Renal cortex interstitium (tissue), 11 donors: ENCODE measurements around the gene ACSL3. TPM values are rescaled to one million over a fixed set of nuclear protein-coding genes. Genes with fewer than 3 reads are reported as not detected.
"Not testable (repeated sequence)": the region's sequence is repeated elsewhere in the genome, so short reads cannot be mapped to it uniquely, and the experiment has no call there.

Source experiments
- DNase-seq, 11 donors: peaks; one replicate each; pipeline ENCODE4 v3.0.0-alpha.2; 2013; ENCODE audit warnings: low read depth in 9 of 11, low spot score in 4 of 11; ENCODE audit errors: extremely low read depth in 1 of 11
- polyA plus RNA-seq, 3 donors: library from polyadenylated mRNA; unstranded; fragments of 120-200 nt; gene quantifications; one replicate each; pipeline ENCODE4 v1.2.1, GENCODE V29; 2013; ENCODE audit not compliant: insufficient read length in 3 of 3

ACSL3 gene
- polyA plus RNA-seq, 3 donors: 64.4 to 82.1 (median 70.0) TPM

DNA sequence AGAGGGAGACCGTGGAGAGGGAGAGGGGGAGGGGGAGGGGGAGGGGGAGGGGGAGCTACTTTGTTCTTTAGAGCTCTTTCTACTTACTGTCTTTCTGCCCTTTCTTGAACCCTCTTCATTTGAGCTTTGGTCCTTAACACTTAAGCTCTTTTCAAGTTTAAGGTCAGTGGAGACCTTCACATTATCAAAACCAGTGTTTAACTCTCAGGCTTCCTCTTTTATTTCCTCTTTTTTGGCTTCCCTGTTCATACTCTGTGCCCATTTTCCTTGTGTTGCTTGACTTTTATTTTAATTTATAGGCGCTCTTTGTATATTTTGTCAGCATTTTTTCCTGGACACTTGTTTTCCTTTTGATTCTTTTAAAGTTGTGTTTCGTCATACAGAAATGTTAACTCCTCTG is 37.1 kb downstream of the ACSL3 start:
- no peak for DNase-seq

DNA sequence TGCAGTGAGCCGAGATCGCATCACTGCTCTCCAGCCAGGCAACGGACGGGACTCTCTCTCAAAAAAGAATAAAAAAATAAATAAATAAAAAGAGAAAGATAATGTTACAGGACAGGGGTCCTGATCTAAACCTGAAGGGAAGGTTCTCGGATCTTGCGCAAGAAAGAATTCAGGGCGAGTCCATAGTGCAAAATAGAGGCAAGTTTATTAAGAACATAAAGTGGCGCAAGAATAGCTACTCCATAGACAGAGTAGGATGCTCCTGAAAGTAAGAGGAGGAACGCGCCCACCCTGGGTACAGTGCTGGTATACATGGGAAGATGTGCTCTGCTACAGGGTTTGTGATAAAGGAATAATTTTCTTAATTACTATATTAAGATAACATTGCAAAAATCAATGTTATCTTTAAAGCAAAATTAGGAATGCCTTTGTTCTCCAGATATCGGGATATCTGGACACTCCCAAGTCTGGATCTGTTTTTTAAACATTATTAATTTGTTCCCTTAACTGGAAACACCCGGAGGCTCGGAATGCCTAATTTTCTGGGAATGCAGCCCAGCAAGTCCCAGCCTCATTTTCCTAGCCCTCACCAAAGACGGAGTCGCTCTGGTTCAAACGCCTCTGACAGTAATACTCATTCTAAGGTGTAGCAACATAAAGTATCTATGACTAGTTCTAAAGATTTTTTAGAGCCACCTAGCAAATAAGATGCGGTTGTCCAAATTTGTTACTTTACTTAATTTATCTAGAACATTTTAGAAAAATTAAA is 38.8 kb downstream of the ACSL3 start:
- DNase-seq: no peak

DNA sequence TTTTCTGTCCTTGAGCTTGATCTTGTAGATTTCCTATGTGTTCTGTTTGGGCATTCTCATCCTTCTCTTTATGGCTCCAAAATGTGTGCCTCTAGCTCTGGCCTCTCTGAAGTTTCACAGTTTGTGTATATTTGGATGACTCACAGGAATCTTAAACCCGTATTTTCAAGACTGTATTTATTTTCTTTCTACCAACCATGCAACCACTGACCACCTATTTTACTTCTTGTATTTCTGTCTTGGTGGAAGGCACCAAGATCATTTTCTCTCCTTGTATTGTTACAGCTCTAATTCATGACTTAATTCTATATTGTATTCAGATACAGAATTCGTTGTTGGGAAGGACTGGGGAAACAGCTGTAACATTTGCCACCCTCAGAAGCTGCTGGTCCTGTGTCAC is 39.5 kb downstream of the ACSL3 start:
- DNase-seq: no peak

DNA sequence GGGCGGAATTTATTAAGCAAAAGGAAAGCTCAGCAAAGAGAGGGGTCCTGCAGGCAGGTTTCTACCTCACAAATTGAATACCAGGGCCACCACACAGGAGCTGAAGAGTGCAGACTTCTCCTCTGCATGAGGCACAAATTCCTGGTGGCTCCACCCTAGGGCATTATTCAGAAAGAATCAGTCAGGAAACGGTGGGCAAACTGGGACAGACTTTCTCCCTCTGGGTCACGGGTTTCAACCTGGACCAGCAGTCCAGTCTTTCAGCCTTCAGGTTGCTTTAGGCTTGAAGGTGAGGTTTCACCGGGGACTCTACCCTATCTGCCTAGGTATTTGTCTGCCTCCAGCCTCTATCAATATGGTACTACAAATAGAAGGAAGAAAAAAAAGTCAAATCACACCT is 41.8 kb downstream of the ACSL3 start:
- no peak for DNase-seq

DNA sequence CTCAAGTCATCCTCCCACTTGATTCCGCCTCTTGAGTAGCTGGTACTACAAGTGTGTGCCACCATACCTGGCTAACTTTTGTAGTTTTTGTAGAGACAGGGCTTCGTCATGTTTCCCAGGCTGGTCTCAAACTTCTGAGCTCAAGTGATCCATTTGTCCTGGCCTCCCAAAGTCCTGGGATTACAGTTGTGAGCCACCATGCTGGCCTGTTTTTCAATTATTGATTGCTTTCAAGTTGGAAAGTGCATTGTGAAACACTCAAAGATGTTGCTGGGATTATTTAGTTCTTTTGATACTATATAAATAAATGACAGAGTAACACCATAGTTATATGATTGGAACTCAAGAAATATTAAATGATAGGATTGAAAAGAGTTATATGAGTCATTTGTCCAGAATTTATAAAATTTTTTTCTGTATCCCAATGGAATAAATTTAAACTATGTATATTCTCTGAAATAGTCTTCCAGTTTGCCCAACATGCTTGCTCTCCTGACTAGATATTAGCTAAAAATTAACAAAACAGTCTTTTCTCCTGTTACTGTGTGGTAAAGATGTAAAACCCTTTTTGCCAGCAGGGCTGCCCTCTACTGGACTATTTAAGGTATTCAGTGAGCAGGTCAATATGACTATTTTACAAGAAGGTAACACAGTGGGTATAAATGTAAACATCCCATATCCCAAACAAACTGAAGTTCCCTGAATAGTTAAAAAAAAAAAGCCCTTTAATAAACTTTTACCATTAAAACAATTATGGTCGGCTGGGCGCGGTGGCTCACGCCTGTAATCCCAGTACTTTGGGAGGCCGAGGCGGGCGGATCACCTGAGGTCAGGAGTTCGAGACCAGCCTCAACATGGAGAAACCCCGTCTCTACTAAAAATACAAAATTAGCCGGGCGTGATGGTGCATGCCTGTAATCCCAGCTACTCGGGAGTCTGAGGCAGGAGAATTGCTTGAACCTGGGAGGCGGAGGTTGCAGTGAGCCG is 42.7 kb downstream of the ACSL3 start:
- DNase-seq: peak in 4 of 11 donors; percentile 28 to 45 (median 34)

DNA sequence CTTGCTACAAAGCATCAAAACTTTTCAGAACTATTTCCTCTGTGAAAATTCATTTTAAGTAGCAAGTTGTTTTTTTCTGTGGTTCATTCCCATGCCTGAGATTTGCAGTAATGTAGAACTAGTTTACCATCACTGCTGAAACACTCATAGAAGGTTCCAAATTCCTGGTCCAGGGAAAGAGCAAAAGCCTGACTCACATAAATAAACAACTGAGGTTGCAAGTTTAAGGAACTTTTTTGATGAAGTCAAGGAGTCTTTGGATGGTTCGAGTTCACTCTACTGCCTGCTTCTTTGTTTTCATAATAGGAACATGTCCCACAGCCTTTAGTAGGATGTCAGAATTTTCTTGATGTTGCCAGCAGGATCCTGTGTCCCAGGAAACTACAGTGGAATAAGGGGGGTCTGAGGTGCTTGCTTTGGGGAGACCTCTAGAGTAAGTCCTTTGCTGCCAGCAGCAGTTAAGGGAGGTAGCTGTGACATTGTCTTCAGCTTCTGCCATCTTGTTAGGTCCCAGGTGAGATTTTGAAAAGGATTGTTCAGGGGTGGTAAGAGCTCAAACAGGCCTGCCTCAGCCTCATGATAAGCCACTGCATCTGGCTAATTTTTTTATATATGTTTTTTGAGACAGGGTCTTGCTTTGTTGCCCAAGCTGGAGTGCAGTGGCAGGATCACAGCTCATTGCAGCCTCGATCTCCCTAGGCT is 43.9 kb downstream of the ACSL3 start:
- DNase-seq: no peak

DNA sequence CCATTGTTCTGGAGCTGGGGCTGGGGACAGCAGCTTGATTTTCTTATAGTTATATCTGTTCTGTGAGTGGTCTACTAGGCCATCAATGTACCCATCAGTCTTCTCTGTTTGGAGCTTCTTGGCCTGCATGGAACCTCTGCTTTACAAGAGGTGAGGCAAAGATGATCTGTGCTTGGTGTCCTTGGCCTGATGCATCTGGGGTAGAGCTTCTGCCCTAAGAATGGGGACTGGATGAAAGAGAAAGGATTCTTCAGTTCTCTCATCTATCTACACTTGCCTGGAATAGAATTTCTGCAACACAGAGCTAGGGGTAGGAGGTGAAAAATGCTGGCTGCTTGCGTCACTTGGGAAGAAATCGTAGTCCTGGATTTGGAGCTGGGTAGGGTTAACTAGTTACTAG is 46.2 kb downstream of the ACSL3 start:
- DNase-seq: no peak

DNA sequence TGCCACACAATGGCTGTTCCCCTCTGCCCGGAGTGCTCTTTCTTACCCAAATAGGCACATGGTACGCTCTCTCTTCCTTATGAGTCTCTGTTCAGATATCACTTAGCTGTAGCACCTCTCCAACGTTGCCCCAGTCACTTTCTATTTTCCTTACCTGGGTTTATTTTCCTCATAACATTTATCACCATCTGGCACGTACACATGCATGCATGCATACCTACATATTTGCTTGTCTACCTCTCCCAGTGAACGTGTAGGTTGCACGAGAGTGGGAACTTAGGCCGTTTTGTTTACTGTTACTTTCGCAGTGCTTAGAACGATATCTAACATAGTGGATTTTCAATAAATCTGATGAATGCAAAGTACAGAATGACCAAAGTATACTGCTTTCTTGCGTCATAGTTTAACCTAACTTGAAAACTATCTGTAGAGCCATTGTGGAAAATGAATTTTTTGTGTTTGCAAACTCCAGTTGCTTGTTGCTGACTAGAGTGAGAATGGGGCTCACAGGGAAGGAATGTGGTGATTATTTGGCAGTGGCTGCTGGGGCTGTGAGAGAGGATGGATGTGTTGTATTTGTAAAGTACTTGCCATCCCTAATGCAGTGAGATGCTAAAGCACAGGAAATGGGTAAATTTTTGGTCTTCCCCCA is 47.1 kb downstream of the ACSL3 start:
- no peak for DNase-seq

DNA sequence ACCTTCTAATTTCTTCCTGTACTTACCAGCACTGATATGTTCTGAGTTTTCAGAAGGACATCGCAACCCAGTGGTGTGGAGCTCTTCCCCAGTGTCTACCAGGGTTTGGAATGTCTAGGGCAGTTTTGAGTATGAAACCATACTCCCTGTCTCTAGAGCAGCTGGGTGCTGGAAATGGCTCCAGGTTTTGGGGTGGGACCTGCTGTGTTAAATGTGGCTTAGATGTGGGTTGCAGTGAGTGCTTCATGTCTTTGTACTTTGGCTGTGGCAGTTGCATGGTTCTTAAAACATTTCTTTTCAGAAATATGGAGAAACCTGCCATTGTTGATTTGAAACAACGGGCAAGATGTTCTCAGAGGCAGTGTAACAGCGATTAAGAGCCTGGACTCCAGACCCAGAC is 48.5 kb downstream of the ACSL3 start:
- no peak for DNase-seq

DNA sequence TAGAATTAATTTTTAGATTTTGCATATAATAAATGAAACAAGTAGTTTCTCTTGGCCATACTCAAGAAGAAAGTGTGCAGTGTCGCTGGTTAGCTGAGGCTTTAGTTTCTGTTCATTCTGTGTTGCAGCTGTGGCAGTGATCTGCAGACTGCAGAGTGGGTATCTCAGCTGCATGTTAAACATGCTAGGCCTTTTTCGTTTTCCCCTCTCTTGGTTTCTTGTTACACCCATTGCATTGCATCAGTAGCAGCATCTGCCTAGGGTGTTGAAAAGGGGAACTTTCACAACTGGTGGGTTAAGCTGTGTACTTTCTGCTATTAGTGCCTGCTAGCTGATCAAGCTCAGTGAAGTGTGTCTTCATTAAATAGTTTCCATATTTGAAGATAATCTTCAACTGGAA is 51.3 kb downstream of the ACSL3 start:
- no peak for DNase-seq

DNA sequence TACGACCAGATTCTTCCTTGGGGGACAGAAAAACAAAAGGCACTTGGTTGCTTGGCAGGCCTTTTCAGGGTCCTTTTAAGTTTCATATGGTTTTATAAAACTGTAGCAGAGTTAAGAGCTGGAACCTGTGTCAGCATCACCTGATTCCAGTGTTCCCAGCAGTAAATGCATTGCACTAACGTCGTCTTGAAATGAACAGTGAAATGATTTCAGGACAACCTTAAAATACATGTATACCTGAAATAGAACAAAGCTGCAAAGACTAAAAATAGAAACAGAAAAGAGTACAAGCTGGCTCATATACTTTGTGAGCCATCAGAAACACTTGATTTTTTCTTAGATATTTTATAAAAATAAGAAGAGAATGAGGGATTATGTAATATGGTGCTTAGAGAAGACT is 51.9 kb downstream of the ACSL3 start:
- no peak for DNase-seq

DNA sequence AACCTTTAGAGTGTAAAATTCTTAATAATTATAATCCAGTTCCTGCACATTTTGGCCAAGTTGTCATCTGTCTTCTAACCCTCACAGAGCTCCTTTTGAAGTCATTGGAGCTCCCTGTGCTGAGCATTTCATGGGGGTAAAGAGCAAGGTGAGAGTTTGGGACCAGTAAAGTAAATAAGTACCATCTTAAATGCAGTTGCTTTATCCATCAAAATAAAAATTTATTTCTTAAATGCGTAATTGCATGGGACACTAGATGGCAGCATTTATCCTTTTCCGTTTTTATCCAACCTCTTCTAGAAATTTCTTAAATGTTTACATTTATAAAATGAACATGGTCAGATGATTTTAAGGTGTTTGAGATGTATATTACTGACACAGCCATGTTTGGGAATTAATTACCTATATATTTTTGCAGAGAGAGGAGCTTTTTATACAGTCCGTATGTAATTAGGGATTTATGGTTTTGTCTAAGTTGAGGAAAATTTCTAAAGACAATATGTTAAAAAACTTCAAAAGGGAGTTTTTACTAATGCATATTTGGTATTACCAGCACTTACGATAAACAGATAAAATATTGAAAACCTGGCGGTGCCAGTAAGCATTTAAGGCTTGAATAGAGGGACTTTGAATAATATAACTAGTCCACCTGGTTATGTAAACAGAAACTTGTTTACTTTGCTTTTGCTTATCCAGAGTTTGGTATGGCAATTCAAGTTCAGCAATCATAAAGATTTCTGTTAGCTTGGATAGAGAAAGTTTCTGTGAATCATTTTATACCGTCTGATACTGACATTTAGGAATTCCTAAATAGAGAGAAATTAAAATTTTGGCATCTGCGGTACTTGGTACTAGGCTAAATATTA is 54.5 kb downstream of the ACSL3 start:
- DNase-seq: no peak

DNA sequence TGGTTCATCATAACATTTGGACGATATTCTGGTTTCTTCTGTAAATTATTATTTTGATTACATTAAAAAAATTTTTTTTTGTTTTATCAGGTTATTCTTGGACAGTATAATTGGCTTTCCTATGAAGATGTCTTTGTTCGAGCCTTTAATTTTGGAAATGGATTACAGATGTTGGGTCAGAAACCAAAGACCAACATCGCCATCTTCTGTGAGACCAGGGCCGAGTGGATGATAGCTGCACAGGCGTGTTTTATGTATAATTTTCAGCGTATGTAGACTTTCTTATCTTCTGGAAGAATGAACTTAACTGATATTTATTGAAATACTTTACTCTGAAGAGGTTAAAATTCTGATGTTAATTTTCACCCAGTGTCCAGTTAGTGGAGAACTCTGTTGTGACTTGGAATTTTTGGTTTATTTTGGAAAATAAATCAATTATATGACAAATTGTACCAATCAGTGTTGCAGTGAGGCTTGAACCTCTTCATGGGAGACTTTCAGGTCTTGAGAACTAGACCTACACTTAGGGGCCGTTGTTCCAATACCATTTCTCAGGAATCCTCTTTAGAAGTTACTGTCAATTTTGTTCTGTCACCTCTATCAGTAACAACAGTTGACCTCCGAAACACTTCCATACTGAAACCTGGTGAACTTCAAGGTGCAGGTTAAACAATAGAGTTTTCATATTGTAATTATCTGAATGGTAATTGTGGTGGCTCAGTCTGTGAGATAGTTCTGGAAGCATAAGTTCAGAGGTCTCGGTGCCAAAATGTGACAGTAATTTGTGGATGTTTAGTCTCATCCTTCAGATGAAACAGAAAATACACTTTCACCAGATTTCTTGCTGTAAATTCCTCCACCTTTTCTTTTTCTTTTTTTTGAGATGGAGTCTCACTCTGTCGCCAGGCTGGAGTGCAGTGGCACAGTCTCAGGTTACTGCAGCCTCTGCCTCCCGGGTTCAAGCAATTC is 55.7 kb downstream of the ACSL3 start:
- no peak for DNase-seq

DNA sequence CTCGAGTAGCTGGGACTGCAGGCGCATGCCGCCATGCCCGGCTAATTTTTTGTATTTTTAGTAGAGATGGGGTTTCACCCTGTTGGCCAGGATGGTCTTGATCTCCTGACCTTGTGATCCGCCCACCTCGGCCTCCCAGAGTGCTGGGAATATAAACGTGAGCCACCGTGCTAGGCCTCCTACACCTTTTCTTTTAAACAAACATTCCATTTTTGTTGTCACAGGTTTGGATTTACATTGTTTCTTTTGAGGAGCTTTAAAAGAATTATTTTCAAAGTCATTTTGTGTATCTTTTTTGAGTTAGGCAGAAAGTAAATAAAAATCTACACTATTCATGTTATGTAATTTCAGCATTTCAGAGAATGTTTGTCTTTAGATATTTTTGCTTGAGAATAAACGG is 56.4 kb downstream of the ACSL3 start:
- DNase-seq: not testable (repeated sequence)

DNA sequence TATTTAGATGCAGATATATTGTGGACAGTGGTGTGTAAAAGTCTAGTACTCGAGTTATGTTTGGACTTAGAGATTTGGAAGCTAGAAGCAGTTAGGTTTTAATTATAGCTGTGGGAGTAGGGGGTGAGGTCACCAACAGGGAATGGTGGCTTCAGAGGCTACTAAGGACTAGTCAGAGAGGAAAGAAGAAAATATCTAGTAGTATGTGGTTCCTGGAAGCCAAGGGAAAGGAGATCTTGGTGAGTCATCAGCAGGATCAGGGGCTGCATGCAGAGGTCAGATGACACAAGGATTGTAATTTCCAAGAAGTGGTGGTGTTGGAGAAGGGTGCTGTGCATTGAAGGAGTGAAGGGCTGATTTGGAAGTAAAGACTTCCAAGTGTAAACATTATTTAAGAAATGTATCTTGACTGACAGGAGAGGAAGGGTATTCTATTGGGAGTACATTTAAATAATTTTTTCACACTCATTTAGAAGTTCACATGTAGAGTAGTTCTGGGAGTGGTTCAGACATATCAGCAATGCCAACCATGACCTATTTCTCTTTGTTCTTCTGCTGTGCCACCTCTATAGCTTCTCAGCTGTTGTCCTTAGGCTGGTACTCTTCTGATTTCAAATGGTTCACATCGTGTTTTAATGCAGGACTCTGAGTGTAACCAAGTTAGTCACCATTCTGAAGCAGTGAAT is 59.1 kb downstream of the ACSL3 start:
- no peak for DNase-seq

DNA sequence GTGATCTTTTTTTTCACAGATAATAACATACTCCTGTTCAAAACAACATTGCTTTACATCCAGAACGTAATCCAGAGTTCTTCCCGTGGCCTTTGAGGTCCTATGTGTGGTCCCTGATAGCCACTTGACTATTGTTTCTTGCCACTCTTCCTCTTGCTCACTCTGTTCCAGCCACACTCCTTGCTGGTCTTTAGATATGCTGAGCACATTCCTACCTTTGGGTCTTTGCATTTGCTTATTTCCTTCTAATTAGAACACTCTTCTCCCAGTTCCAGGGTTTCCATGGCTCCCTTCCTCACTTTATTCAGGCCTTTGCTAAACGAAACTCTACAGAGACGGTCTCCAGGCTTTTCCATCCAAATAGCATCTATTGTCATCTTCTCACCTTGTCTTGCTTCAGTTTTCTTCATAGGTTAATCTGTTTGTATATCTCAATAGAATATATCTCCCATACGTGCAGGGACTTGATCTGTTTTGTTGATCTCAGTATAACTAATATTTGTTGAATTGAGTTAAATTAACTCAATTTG is 59.9 kb downstream of the ACSL3 start:
- DNase-seq: no peak
